K562 (cell line): ENCODE data around the gene MYLIP. TPM values are rescaled to one million over a fixed set of nuclear protein-coding genes. Genes with fewer than 3 reads are reported as not detected.

ENCODE experiments used
- ATF3 ChIP-seq, 2 experiments: fragments of 450-650 bp in 1 of 2; sonication (generic) in 1 of 2; formaldehyde crosslinking in 1 of 2; IDR thresholded peaks in 1 of 2; conservative IDR thresholded peaks in 1 of 2; 2 replicates each; pipeline versions ENCODE4 v1.6.1 to v1.8.1; 2016 to 2023; ENCODE audit warnings: mild to moderate bottlenecking in 2 of 2, moderate library complexity in 2 of 2, inconsistent platforms in 1 of 2, missing genetic modification reagents in 1 of 2
- BMI1 ChIP-seq: fragments of 150-350 bp; IDR thresholded peaks from 2 replicates; pipeline ENCODE4 v1.6.1; 2014; ENCODE audit warnings: low read length
- CC2D1A ChIP-seq: fragments of 450-650 bp; IDR thresholded peaks from 2 replicates; pipeline ENCODE4 v1.6.1; 2017; ENCODE audit warnings: mild to moderate bottlenecking
- DEAF1 ChIP-seq: fragments of 450-650 bp; formaldehyde crosslinking; IDR thresholded peaks from 2 replicates; pipeline ENCODE4 v1.4.0; 2020; ENCODE audit warnings: mild to moderate bottlenecking, moderate library complexity
- DMBX1 ChIP-seq: fragments of 250-450 bp; sonication (Bioruptor Pico); IDR thresholded peaks from 2 replicates; pipeline ENCODE4 v1.8.0; 2022; ENCODE audit warnings: inconsistent platforms, mild to moderate bottlenecking, moderate library complexity, borderline replicate concordance
- E2F1 ChIP-seq: sonication (generic); formaldehyde crosslinking; IDR thresholded peaks from 2 replicates; pipeline ENCODE4 v1.8.1; 2023; ENCODE audit warnings: mild to moderate bottlenecking, missing genetic modification reagents, moderate library complexity
- FUS ChIP-seq: fragments of 200-400 bp; formaldehyde crosslinking; optimal IDR thresholded peaks from 2 replicates; pipeline ENCODE3; 2017; ENCODE audit warnings: low read depth, low read length
- HINFP ChIP-seq: fragments of 450-650 bp; conservative IDR thresholded peaks from 2 replicates; pipeline ENCODE4 v1.6.1; 2016; ENCODE audit warnings: missing genetic modification characterization, low read depth, mild to moderate bottlenecking, control low read depth, missing compliant biosample characterization
- MBD1 ChIP-seq: fragments of 250-450 bp; sonication (Bioruptor Pico); IDR thresholded peaks from 2 replicates; pipeline ENCODE4 v1.8.0; 2022; ENCODE audit warnings: inconsistent platforms
- MYC ChIP-seq, 2 experiments: fragments of 250-450 bp in 1 of 2; sonication (Bioruptor Pico) in 1 of 2; IDR thresholded peaks; 2 replicates each; pipeline versions ENCODE4 v1.5.1 to v1.6.1; 2012 to 2021; ENCODE audit warnings: low read depth in 2 of 2, borderline replicate concordance in 1 of 2, improper control_type of control experiment in 1 of 2, low read length in 1 of 2, mild to moderate bottlenecking in 1 of 2, moderate library complexity in 1 of 2
- MYNN ChIP-seq, 2 experiments: sonication (generic); formaldehyde crosslinking in 1 of 2; IDR thresholded peaks; 2 replicates each; pipeline versions ENCODE4 v1.5.0 to v1.6.1; 2016 to 2020; ENCODE audit warnings: antibody characterized with exemption in 1 of 2, missing genetic modification reagents in 1 of 2
- NR4A1 ChIP-seq, 2 experiments: fragments of 250-450 bp in 1 of 2; fragments of 450-650 bp in 1 of 2; sonication (Bioruptor Pico) in 1 of 2; IDR thresholded peaks; 2 replicates each; pipeline versions ENCODE4 v1.4.0 to v1.6.1; 2016 to 2020; ENCODE audit warnings: mild to moderate bottlenecking in 2 of 2, missing compliant biosample characterization in 1 of 2, missing genetic modification characterization in 1 of 2, moderate library complexity in 1 of 2
- RBM17 ChIP-seq: fragments of 200-400 bp; formaldehyde crosslinking; IDR thresholded peaks from 2 replicates; pipeline ENCODE4 v1.6.1; 2017; ENCODE audit warnings: low read depth, mild to moderate bottlenecking, low read length, borderline replicate concordance
- SOX6 ChIP-seq: fragments of 450-650 bp; IDR thresholded peaks from 2 replicates; pipeline ENCODE4 v1.6.1; 2014; ENCODE audit warnings: mild to moderate bottlenecking
- TCF3 ChIP-seq: sonication (generic); formaldehyde crosslinking; IDR thresholded peaks from 2 replicates; pipeline ENCODE4 v1.4.0; 2020; ENCODE audit warnings: mild to moderate bottlenecking, missing genetic modification reagents
- ZNF239 ChIP-seq: fragments of 250-450 bp; sonication (Bioruptor Pico); IDR thresholded peaks from 2 replicates; pipeline ENCODE4 v1.4.0; 2020; ENCODE audit warnings: mild to moderate bottlenecking
- ZNF584 ChIP-seq: fragments of 200-800 bp; sonication (Bioruptor generic); IDR thresholded peaks from 2 replicates; pipeline ENCODE4 v1.6.1; 2016; ENCODE audit warnings: low read depth, mild to moderate bottlenecking, missing genetic modification characterization, missing compliant biosample characterization
- ZNF75A ChIP-seq: fragments of 450-650 bp; formaldehyde crosslinking; IDR thresholded peaks from 2 replicates; pipeline ENCODE4 v1.4.0; 2020; ENCODE audit warnings: mild to moderate bottlenecking
- polyA plus RNA-seq, 8 experiments: library from polyadenylated mRNA; depleted of rRNA in 4 of 8; stranded (reverse) in 5 of 8; unstranded in 3 of 8; fragments of >200 nt; fragmentation: Nextera tagmentation in 2 of 8; fragmentation: Illumina TruSeq in 1 of 8; extraction: Ambion mirVana in 2 of 8; extraction: Trizol in 1 of 8; gene quantifications; 2 replicates each; pipeline versions ENCODE4 v1.2.1 to v1.2.3, GENCODE V29; 2011 to 2014; ENCODE audit warnings: inconsistent platforms in 1 of 8, missing spikeins in 1 of 8
- total RNA-seq, 7 experiments: library from RNA; depleted of rRNA in 6 of 7; stranded (reverse); fragments of >200 nt in 6 of 7; fragmentation: Illumina TruSeq in 2 of 7; extraction: Trizol in 2 of 7; gene quantifications; 2 replicates each; pipeline versions ENCODE4 v1.2.1 to v1.2.3, GENCODE V29; 2011 to 2021; ENCODE audit warnings: low replicate concordance in 1 of 7

Gene MYLIP
- total and polyA plus RNA-seq, 9 of the 15 experiments (the other 6 are each of a cell fraction or from before 2014, with no cell fraction given) = 10.8 to 43.5 (median 31.5) TPM

- TF ChIP-seq CC2D1A (0 out of 2 replicates have a peak, but pooled peaks have one; percentile 70), ZNF239 (CRISPR knock-in tag) (no peak), SOX6 (0 out of 2 replicates have a peak, but pooled peaks have one; percentile 16), E2F1 (CRISPR knock-in tag) (0 out of 2 replicates have a peak, but pooled peaks have one; percentile 25), HINFP (tag) (0 out of 2 replicates have a peak, but pooled peaks have one; percentile 47), MYC (IDR thresholded peaks at IDR 0.05; ENCODE audit: low read depth, low read length) (0 out of 2 replicates have a peak, but pooled peaks have one; percentile 6), MYC (CRISPR knock-in tag; IDR thresholded peaks at IDR 0.05; ENCODE audit: borderline replicate concordance, low read depth) (no peak), DEAF1 (CRISPR knock-in tag) (peak; percentile 69), DMBX1 (CRISPR knock-in tag) (0 out of 2 replicates have a peak, but pooled peaks have one; percentile 54), ZNF75A (CRISPR knock-in tag) (no peak), ZNF584 (CRISPR knock-in tag) (no peak), TCF3 (CRISPR knock-in tag) (no peak), NR4A1 (CRISPR knock-in tag; IDR thresholded peaks at IDR 0.05) (no peak), NR4A1 (tag; IDR thresholded peaks at IDR 0.05) (no peak), ATF3 (IDR thresholded peaks at IDR 0.05) (peak; percentile 7; the same call in 1 of the 2 replicates), ATF3 (CRISPR knock-in tag; conservative IDR thresholded peaks at IDR 0.05) (no peak; the same call in 1 of the 2 replicates), MYNN (IDR thresholded peaks at IDR 0.05) (no peak), MYNN (CRISPR knock-in tag; IDR thresholded peaks at IDR 0.05) (no peak), MBD1 (CRISPR knock-in tag) (peak; percentile 72), RBM17 (no peak), BMI1 (no peak), FUS (no peak)
These were observed 54.3 kb downstream of the MYLIP start (continued) for GRCh38 chr6:16183187-16183664.
